SK-N-SH (cell line): ENCODE results near the gene UVRAG. TPM values are rescaled to one million over a fixed set of nuclear protein-coding genes. Genes with fewer than 3 reads are reported as not detected.

Experiments used
- CTCF ChIA-PET: fragments of 300-600, 350-600 bp; formaldehyde crosslinking; extraction: SDS; loops from one replicate; lab custom pipeline; 2021; lab: Yijun Ruan, JAX
- POLR2A ChIA-PET: fragments of 350-600 bp; sonication (Branson Sonifier 250); formaldehyde crosslinking; extraction: SDS; loops from one replicate; lab custom pipeline; 2020; ENCODE audit warnings: antibody characterized with exemption, inconsistent platforms; lab: Yijun Ruan, JAX
- DNase-seq: peaks from one replicate; pipeline ENCODE4 v3.0.0; 2012
- H2AFZ ChIP-seq: fragments of 200-600 bp; sonication (generic); 2 replicates; pipeline ENCODE4 v1.8.1; 2016; ENCODE audit warnings: antibody characterized with exemption, mild to moderate bottlenecking, low read depth
- H3F3A ChIP-seq: fragments of 200-600 bp; sonication (generic); replicated peaks from 2 replicates; pipeline ENCODE3; 2016; ENCODE audit warnings: antibody characterized with exemption, mild to moderate bottlenecking; ENCODE audit not compliant: insufficient read depth
- H3K27ac ChIP-seq, 2 experiments: fragments of 200-500 bp in 1 of 2; fragments of 200-600 bp in 1 of 2; sonication (Bioruptor generic) in 1 of 2; sonication (generic), shearing (Covaris generic) in 1 of 2; 2 replicates each; pipeline versions ENCODE4 v1.5.1 to v1.6.1; 2014 to 2016; ENCODE audit warnings: low read depth in 2 of 2, inconsistent platforms in 1 of 2, low read length in 1 of 2, mild to moderate bottlenecking in 1 of 2, mixed read lengths in 1 of 2
- H3K27me3 ChIP-seq: fragments of 200-600 bp; sonication (generic), shearing (Covaris generic); 2 replicates; pipeline ENCODE4 v1.6.1; 2016; ENCODE audit warnings: mixed run types; ENCODE audit not compliant: insufficient read depth
- H3K36me3 ChIP-seq, 2 experiments: fragments of 200-500 bp in 1 of 2; fragments of 200-600 bp in 1 of 2; sonication (Bioruptor generic) in 1 of 2; sonication (generic) in 1 of 2; replicated peaks in 1 of 2; 2 replicates each; pipeline versions ENCODE3 to v1.5.1; 2014 to 2016; ENCODE audit warnings: low read length in 1 of 2, mild to moderate bottlenecking in 1 of 2; ENCODE audit not compliant: insufficient read depth in 2 of 2, control insufficient read depth in 1 of 2
- H3K4me1 ChIP-seq, 2 experiments: fragments of 200-500 bp in 1 of 2; fragments of 200-600 bp in 1 of 2; sonication (Bioruptor generic) in 1 of 2; sonication (generic), shearing (Covaris generic) in 1 of 2; 2 replicates each; pipeline versions ENCODE4 v1.5.1 to v1.6.1; 2014 to 2016; ENCODE audit warnings: low read depth in 1 of 2, low read length in 1 of 2, mixed run types in 1 of 2; ENCODE audit not compliant: insufficient read depth in 2 of 2, control insufficient read depth in 1 of 2
- H3K4me2 ChIP-seq: fragments of 200-600 bp; sonication (generic), shearing (Covaris generic); 2 replicates; pipeline ENCODE4 v1.6.1; 2017; ENCODE audit warnings: mixed run types
- H3K4me3 ChIP-seq, 2 experiments: fragments of 200-500 bp in 1 of 2; fragments of 200-600 bp in 1 of 2; sonication (Bioruptor generic) in 1 of 2; sonication (generic), shearing (Covaris generic) in 1 of 2; 2 replicates each; pipeline versions ENCODE4 v1.5.1 to v1.8.1; 2014 to 2016; ENCODE audit warnings: low read depth in 2 of 2, inconsistent platforms in 1 of 2, low read length in 1 of 2, mild to moderate bottlenecking in 1 of 2, mixed read lengths in 1 of 2, moderate library complexity in 1 of 2
- H3K79me2 ChIP-seq: fragments of 200-600 bp; sonication (generic); 2 replicates; pipeline ENCODE4 v1.8.1; 2017; ENCODE audit warnings: mild to moderate bottlenecking; ENCODE audit not compliant: insufficient read depth
- H3K9ac ChIP-seq: fragments of 200-600 bp; sonication (generic); 2 replicates; pipeline ENCODE4 v1.6.1; 2017; ENCODE audit warnings: mixed run types
- H3K9me2 ChIP-seq: fragments of 200-600 bp; sonication (generic); 2 replicates; pipeline ENCODE4 v1.6.1; 2017; ENCODE audit warnings: mixed run types
- H3K9me3 ChIP-seq: fragments of 200-600 bp; sonication (generic); 2 replicates; pipeline ENCODE4 v1.6.1; 2017; ENCODE audit warnings: mixed run types, mild to moderate bottlenecking, moderate library complexity
- H4K20me1 ChIP-seq: fragments of 200-600 bp; sonication (generic); 2 replicates; pipeline ENCODE4 v1.6.1; 2017; ENCODE audit warnings: mild to moderate bottlenecking, mixed run types; ENCODE audit not compliant: insufficient read depth
- ELF1 ChIP-seq: IDR thresholded peaks from 2 replicates; pipeline ENCODE4 v1.4.0; 2012
- EP300 ChIP-seq, 2 experiments: IDR thresholded peaks; 2 replicates each; pipeline versions ENCODE4 v1.4.0 to v1.6.1; 2012; ENCODE audit warnings: borderline replicate concordance in 1 of 2, low read depth in 1 of 2, low read length in 1 of 2
- EZH2phosphoT487 ChIP-seq: fragments of 200-600 bp; sonication (generic); IDR thresholded peaks from 2 replicates; pipeline ENCODE4 v1.6.1; 2017; ENCODE audit warnings: low read depth, mixed run types, mild to moderate bottlenecking, antibody characterized with exemption, moderate library complexity, borderline replicate concordance
- FOSL2 ChIP-seq: IDR thresholded peaks from 2 replicates; pipeline ENCODE4 v1.4.0; 2012; ENCODE audit warnings: low read depth, mild to moderate bottlenecking, moderate library complexity, borderline replicate concordance
- IRF3 ChIP-seq: fragments of 150-350 bp; IDR thresholded peaks from 2 replicates; pipeline ENCODE4 v1.6.1; 2016; ENCODE audit warnings: mild to moderate bottlenecking, low read depth, low read length
- JUND ChIP-seq: IDR thresholded peaks from 2 replicates; pipeline ENCODE4 v1.4.0; 2012
- MAX ChIP-seq: IDR thresholded peaks from 2 replicates; pipeline ENCODE4 v1.4.0; 2012; ENCODE audit warnings: low read depth
- NFIC ChIP-seq: IDR thresholded peaks from 2 replicates; pipeline ENCODE4 v1.4.0; 2012; ENCODE audit warnings: borderline replicate concordance
- NRF1 ChIP-seq: IDR thresholded peaks from 2 replicates; pipeline ENCODE4 v1.6.1; 2012; ENCODE audit warnings: low read depth, mild to moderate bottlenecking, low read length
- POLR2AphosphoS5 ChIP-seq: IDR thresholded peaks from 2 replicates; pipeline ENCODE4 v1.6.1; 2012; ENCODE audit warnings: low read depth, low read length
- RAD21 ChIP-seq: IDR thresholded peaks from 2 replicates; pipeline ENCODE4 v1.6.1; 2012; ENCODE audit warnings: mild to moderate bottlenecking, low read length
- REST ChIP-seq: IDR thresholded peaks from 2 replicates; pipeline ENCODE4 v1.6.1; 2012; ENCODE audit warnings: mild to moderate bottlenecking, low read depth, low read length, moderate library complexity
- RXRA ChIP-seq: IDR thresholded peaks from 2 replicates; pipeline ENCODE4 v1.4.0; 2012; ENCODE audit warnings: low read depth, mild to moderate bottlenecking, borderline replicate concordance
- SIN3A ChIP-seq: IDR thresholded peaks from 2 replicates; pipeline ENCODE4 v1.6.1; 2012; ENCODE audit warnings: low read depth, mild to moderate bottlenecking, low read length, moderate library complexity, borderline replicate concordance
- SMC3 ChIP-seq: IDR thresholded peaks from 2 replicates; pipeline ENCODE4 v1.6.1; 2012; ENCODE audit warnings: low read depth, low read length, improper control_type of control experiment
- TAF1 ChIP-seq: IDR thresholded peaks from 2 replicates; pipeline ENCODE4 v1.6.1; 2012; ENCODE audit warnings: low read depth, mild to moderate bottlenecking, low read length, moderate library complexity, borderline replicate concordance
- TEAD4 ChIP-seq: IDR thresholded peaks from 2 replicates; pipeline ENCODE4 v1.4.0; 2012; ENCODE audit warnings: mild to moderate bottlenecking, borderline replicate concordance; ENCODE audit not compliant: insufficient read depth
- WGBS: methylation state at CpG from one replicate; pipeline ENCODE4 v1.1.6; 2017; ENCODE audit warnings: low lambda C conversion rate; 5-methylcytosine and 5-hydroxymethylcytosine counted together
- polyA plus RNA-seq, 3 experiments: library from polyadenylated mRNA; depleted of rRNA; stranded (reverse); fragments of >200 nt; gene quantifications; 2 replicates each; pipeline ENCODE4 v1.2.3, GENCODE V29; 2012

UVRAG gene
- polyA plus RNA-seq, 1 of the 3 experiments (the other 2 are of a cell fraction): 5.8 TPM

- peaks cover 0 to 12% of the 10 kb centered on the region in 2 experiments; a peak in 1 of 4 replicates for H3K4me1 ChIP-seq
- ChIA-PET CTCF (interaction anchor here (1.0 to 2.8 kb wide), 3 partner anchors 21 to 87 kb away, joined by 3 to 18 read pairs (median 4); no protein-coding TSS in a partner anchor), POLR2A (no interaction called here)
- H3K4me3 ChIP-seq: no peak overlapping the region
- H3F3A ChIP-seq: no peaks in the 10 kb centered on the region
- H3K9me2 ChIP-seq: no peaks in the 10 kb centered on the region
- no peaks in the 10 kb centered on the region for H3K27me3 ChIP-seq
- no peaks in the 10 kb centered on the region for H3K79me2 ChIP-seq
- 90% methylated on average over 2 of the region's 7 CpGs for WGBS
- TF ChIP-seq JUND (no peak), TAF1 (no peak), FOSL2 (no peak), EP300 (IDR thresholded peaks at IDR 0.05; ENCODE audit: borderline replicate concordance in 1 of 2, low read depth in 1 of 2, low read length in 1 of 2) (no peak), ELF1 (no peak), NRF1 (no peak), SMC3 (no peak), MAX (no peak), EZH2phosphoT487 (no peak), POLR2AphosphoS5 (no peak), RAD21 (no peak), TEAD4 (no peak), RXRA (no peak), REST (no peak), SIN3A (no peak), NFIC (no peak), IRF3 (no peak)
- no peak for DNase-seq
- H4K20me1 ChIP-seq: no peaks in the 10 kb centered on the region
- H2AFZ ChIP-seq: no peak overlapping the region
- no peak overlapping the region for H3K27ac ChIP-seq
- no peaks in the 10 kb centered on the region for H3K9me3 ChIP-seq
- H3K36me3 ChIP-seq: no peaks in the 10 kb centered on the region
- no peak overlapping the region for H3K9ac ChIP-seq
- H3K4me2 ChIP-seq: no peak overlapping the region
These were observed 33.7 kb upstream of the UVRAG start for GRCh38 chr11:75781296-75781695.
